ENCODE data around the gene TBC1D3I.

The TBC1D3I gene

DNA sequence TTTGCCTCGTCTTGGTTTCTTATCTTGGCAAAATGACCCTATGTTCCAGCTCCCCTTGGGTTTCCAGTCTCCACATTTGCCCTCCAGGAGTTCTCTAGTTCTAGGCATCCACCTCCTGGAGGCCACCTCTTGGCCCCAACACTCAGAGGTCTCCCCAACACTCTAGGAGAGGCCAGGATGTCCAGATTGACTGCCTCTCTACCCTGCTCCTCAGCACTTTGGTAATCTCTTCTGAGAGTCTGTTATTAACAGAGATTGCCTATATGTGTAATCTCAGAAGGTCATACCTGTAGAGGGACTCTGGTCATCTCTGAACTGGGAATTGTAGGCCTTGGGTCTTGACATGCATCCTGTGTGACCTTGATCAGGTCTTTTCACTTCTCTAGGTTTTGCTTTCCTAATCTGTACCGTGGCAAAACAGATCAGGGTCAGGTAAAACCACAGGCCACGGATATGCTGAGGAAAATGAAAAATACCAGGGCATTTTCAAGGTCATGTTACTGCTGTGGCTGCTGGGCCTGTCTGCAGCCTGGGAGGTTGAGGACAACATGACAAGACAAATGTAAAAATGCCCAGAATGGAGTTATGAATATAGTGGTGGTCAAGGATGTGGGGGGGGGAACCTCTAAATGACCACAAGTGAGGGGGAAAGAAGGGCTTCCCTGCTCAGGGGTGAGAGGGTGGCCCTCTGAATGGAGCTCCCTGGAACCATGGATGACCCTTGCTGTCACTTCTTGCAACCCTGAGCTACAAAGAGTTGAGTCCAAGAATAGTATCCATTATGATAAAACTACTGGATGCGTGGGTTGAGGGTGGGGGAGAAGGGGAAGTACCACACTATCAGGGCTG, 58.5 kb downstream of the TBC1D3I start:
- DNase-seq (ENCODE audit: low read depth, low spot score), result no peak
- ChIA-PET CTCF (interaction anchor here (1.7 kb wide), 1 partner anchor 57 kb away, joined by 4 read pairs; no protein-coding TSS in a partner anchor), POLR2A (no interaction called here)
- TF ChIP-seq, protein P1, sequence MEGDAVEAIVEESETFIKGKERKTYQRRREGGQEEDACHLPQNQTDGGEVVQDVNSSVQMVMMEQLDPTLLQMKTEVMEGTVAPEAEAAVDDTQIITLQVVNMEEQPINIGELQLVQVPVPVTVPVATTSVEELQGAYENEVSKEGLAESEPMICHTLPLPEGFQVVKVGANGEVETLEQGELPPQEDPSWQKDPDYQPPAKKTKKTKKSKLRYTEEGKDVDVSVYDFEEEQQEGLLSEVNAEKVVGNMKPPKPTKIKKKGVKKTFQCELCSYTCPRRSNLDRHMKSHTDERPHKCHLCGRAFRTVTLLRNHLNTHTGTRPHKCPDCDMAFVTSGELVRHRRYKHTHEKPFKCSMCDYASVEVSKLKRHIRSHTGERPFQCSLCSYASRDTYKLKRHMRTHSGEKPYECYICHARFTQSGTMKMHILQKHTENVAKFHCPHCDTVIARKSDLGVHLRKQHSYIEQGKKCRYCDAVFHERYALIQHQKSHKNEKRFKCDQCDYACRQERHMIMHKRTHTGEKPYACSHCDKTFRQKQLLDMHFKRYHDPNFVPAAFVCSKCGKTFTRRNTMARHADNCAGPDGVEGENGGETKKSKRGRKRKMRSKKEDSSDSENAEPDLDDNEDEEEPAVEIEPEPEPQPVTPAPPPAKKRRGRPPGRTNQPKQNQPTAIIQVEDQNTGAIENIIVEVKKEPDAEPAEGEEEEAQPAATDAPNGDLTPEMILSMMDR (IDR thresholded peaks at IDR 0.05; ENCODE audit: insufficient read depth, low read length, missing control alignments), result no peak
- H3K4me3 ChIP-seq (ENCODE audit: low read depth, low read length), result no peak overlapping the region

DNA sequence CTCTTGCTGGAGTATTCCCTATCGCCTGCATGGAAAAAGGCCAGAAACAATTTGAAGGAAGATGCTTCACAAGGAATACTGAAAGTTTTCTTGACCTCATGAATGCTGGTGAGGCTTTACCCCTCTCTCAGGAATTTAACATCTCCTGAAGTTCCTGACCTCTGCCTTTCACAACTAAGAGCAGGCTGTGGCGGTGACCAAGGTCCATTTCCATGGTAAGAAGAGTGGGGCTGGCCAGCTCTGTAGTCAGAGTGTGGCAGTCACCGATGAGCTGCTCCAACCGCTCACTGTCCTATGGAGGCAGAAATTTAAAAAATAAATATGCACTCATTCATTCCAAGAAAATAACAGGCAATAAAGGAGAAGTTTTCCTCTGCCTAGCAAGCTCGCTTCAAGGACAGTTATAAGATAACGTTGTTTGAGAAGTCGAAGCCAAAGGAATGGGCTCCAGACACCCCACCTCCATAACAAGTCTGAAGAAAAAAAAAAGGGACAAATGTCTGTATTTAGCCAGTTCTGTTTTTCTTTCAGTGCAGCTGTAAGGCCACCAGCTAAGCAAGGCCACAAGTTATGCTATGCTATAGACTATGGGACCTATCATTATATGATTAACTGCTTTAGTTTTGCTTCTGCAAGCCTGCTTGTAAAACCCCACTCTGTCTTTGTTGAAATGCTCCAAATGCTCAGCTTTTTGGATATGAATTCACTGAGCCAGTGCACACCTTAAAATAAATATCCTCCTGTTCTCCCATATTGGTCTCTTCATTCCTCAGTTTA, 59.5 kb downstream of the TBC1D3I start:
- ChIA-PET POLR2A (no interaction called here), CTCF (no interaction called here)
- TF ChIP-seq, protein P1 (IDR thresholded peaks at IDR 0.05; ENCODE audit: insufficient read depth, low read length, missing control alignments), result no peak

More for the DNA sequence above, 59.5 kb downstream of the TBC1D3I start:
- DNase-seq (ENCODE audit: low read depth, low spot score), result no peak
- no peak overlapping the region for H3K4me3 ChIP-seq (ENCODE audit: low read depth, low read length)

Measured in AG04449 (cell line).